ENCODE measurements around the gene FGF1.

Gene FGF1

DNA sequence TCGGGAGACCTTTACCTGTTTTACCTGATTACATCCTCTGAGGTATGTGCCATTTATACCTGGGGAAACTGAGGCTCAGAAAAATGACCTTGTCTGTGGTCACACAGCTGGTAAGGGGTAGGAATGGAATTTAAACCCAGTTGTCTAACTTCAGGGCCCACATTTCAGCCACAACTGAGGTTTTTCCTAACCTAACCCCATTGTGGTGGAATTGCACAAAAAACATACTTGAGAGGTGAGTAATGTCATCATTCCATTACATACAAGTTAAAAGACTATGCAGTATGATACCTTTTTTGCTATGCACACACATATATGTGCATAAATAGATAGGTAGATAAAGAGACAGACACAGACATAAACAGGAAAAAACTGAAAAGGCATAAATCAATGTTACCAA, 14.1 kb downstream of the FGF1 start:
- peak overlapping the region; percentile 32 for H3K9ac ChIP-seq (ENCODE audit: low read length)
- H3K36me3 ChIP-seq (ENCODE audit: control insufficient read depth in 1 of 2, insufficient read depth in 2 of 2, low read depth in 1 of 2, low read length in 2 of 2) = no peaks in the 10 kb centered on the region
- no peak overlapping the region for H2BK15ac ChIP-seq (ENCODE audit: low read depth, poor library complexity, severe bottlenecking)
- H2AK5ac ChIP-seq (ENCODE audit: low read length, severe bottlenecking) = peak overlapping the region; percentile 77
- peaks cover 14% of the 10 kb centered on the region for H3K4me1 ChIP-seq (ENCODE audit: control insufficient read depth, insufficient read depth, low read depth, low read length)
- 80% methylated on average over 1 of the region's 1 CpG for WGBS
- H3K27me3 ChIP-seq (ENCODE audit: control insufficient read depth in 1 of 2, insufficient read depth in 1 of 2, low read length in 2 of 2) = no peaks in the 10 kb centered on the region
- H3K14ac ChIP-seq (ENCODE audit: low read length in 2 of 2) = no peak overlapping the region
- H3K79me1 ChIP-seq (replicated peaks; ENCODE audit: low read length, poor library complexity, severe bottlenecking) = no peaks in the 10 kb centered on the region
- H3K4me3 ChIP-seq (ENCODE audit: insufficient read depth in 1 of 2, low read depth in 1 of 2, low read length in 2 of 2) = peak overlapping the region in 1 of 2 experiments; percentile 16
- H2BK120ac ChIP-seq (ENCODE audit: low read depth, low read length) = no peak overlapping the region
- no peak overlapping the region for H2BK12ac ChIP-seq (ENCODE audit: low read length in 2 of 2)
- H3K18ac ChIP-seq (ENCODE audit: low read depth in 1 of 2, low read length in 2 of 2) = no peak overlapping the region
- peak overlapping the region; percentile 37 for H2BK5ac ChIP-seq (ENCODE audit: low read depth, low read length, poor library complexity, severe bottlenecking)
- no peak overlapping the region for H3K4ac ChIP-seq (ENCODE audit: low read depth in 1 of 2, low read length in 2 of 2)
- no peak overlapping the region for H3K4me2 ChIP-seq (ENCODE audit: low read length, poor library complexity, severe bottlenecking)
- peak overlapping the region; percentile 77 for H3K27ac ChIP-seq (ENCODE audit: low read length, poor library complexity, severe bottlenecking)
- no peak overlapping the region for H4K91ac ChIP-seq (ENCODE audit: low read length)
- H3K9me3 ChIP-seq (ENCODE audit: control insufficient read depth, low read length) = no peaks in the 10 kb centered on the region
- no peak overlapping the region for H4K8ac ChIP-seq (ENCODE audit: low read length)
- DNase-seq = peak; percentile 67
- H3K23ac ChIP-seq (ENCODE audit: low read length in 2 of 2) = no peak overlapping the region
- no peak overlapping the region for H2AFZ ChIP-seq (ENCODE audit: low read depth, low read length)

DNA sequence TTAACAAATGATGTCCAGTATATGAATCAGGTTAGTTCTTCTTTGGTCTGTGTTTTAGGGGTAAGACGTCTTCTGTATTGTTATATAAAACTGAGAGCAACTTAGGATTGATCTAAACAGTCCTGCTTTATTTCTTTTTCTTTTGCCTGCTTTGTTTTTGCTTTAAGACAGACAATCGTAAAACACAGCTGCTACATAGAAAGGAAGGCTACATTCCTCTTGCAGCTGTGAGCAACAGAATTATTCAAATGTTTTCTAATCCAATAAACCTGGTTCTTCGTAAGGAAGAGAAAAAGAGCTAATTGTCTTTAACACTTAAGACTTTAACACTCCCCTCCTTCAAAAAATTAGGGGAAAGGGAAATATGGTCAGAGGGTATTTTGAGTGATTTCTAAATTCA, 14.6 kb downstream of the FGF1 start:
- no peaks in the 10 kb centered on the region for H3K36me3 ChIP-seq (ENCODE audit: control insufficient read depth in 1 of 2, insufficient read depth in 2 of 2, low read depth in 1 of 2, low read length in 2 of 2)
- DNase-seq = no peak
- no peak overlapping the region for H3K4me2 ChIP-seq (ENCODE audit: low read length, poor library complexity, severe bottlenecking)
- H3K79me1 ChIP-seq (replicated peaks; ENCODE audit: low read length, poor library complexity, severe bottlenecking) = no peaks in the 10 kb centered on the region
- H2AK5ac ChIP-seq (ENCODE audit: low read length, severe bottlenecking) = no peak overlapping the region
- peak overlapping the region; percentile 77 for H3K27ac ChIP-seq (ENCODE audit: low read length, poor library complexity, severe bottlenecking)
- H4K8ac ChIP-seq (ENCODE audit: low read length) = no peak overlapping the region
- no peaks in the 10 kb centered on the region for H3K27me3 ChIP-seq (ENCODE audit: control insufficient read depth in 1 of 2, insufficient read depth in 1 of 2, low read length in 2 of 2)
- peak overlapping the region in 1 of 2 experiments; percentile 16 for H3K4me3 ChIP-seq (ENCODE audit: insufficient read depth in 1 of 2, low read depth in 1 of 2, low read length in 2 of 2)
- no peak overlapping the region for H2BK15ac ChIP-seq (ENCODE audit: low read depth, poor library complexity, severe bottlenecking)
- H2BK120ac ChIP-seq (ENCODE audit: low read depth, low read length) = no peak overlapping the region
- H3K23ac ChIP-seq (ENCODE audit: low read length in 2 of 2) = no peak overlapping the region
- no peak overlapping the region for H2AFZ ChIP-seq (ENCODE audit: low read depth, low read length)
- no peak overlapping the region for H3K4ac ChIP-seq (ENCODE audit: low read depth in 1 of 2, low read length in 2 of 2)
- H3K4me1 ChIP-seq (ENCODE audit: control insufficient read depth, insufficient read depth, low read depth, low read length) = peaks cover 14% of the 10 kb centered on the region
- peak overlapping the region; percentile 32 for H3K9ac ChIP-seq (ENCODE audit: low read length)
- no peaks in the 10 kb centered on the region for H3K9me3 ChIP-seq (ENCODE audit: control insufficient read depth, low read length)
- no peak overlapping the region for H2BK5ac ChIP-seq (ENCODE audit: low read depth, low read length, poor library complexity, severe bottlenecking)
- no peak overlapping the region for H2BK12ac ChIP-seq (ENCODE audit: low read length in 2 of 2)
- H3K14ac ChIP-seq (ENCODE audit: low read length in 2 of 2) = no peak overlapping the region
- 33% methylated on average over 2 of the region's 3 CpGs for WGBS
- no peak overlapping the region for H3K18ac ChIP-seq (ENCODE audit: low read depth in 1 of 2, low read length in 2 of 2)
- no peak overlapping the region for H4K91ac ChIP-seq (ENCODE audit: low read length)

DNA sequence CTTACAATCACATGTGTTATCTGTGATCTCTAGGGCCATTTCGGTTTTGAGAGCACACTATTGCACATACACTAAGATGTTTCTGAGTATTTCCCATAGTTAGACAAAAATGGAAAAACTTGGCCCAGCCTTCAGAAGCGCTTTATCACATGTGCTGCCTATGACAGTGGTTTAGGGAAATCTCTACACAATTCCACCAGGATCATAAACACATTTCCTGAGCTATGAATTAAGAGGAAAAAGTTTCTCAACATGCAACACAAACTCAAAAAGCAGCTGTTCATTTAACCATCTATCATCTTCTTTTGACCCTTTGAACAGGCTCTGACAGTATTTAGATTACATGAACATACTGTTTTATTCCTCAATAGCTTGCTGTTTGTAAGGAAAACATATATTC, 15.1 kb downstream of the FGF1 start:
- Histone ChIP-seq H3K27me3 (ENCODE audit: control insufficient read depth in 1 of 2, insufficient read depth in 1 of 2, low read length in 2 of 2) (no peaks in the 10 kb centered on the region), H2AK5ac (ENCODE audit: low read length, severe bottlenecking) (no peak overlapping the region), H2BK120ac (ENCODE audit: low read depth, low read length) (no peak overlapping the region), H2BK5ac (ENCODE audit: low read depth, low read length, poor library complexity, severe bottlenecking) (no peak overlapping the region), H3K23ac (ENCODE audit: low read length in 2 of 2) (no peak overlapping the region), H3K9ac (ENCODE audit: low read length) (peak overlapping the region; percentile 32), H3K4me2 (ENCODE audit: low read length, poor library complexity, severe bottlenecking) (no peak overlapping the region), H3K18ac (ENCODE audit: low read depth in 1 of 2, low read length in 2 of 2) (no peak overlapping the region), H3K4ac (ENCODE audit: low read depth in 1 of 2, low read length in 2 of 2) (no peak overlapping the region), H3K79me1 (replicated peaks; ENCODE audit: low read length, poor library complexity, severe bottlenecking) (no peaks in the 10 kb centered on the region), H2AFZ (ENCODE audit: low read depth, low read length) (no peak overlapping the region), H2BK12ac (ENCODE audit: low read length in 2 of 2) (no peak overlapping the region), H3K36me3 (ENCODE audit: control insufficient read depth in 1 of 2, insufficient read depth in 2 of 2, low read depth in 1 of 2, low read length in 2 of 2) (no peaks in the 10 kb centered on the region), H3K4me3 (ENCODE audit: insufficient read depth in 1 of 2, low read depth in 1 of 2, low read length in 2 of 2) (no peak overlapping the region), H3K4me1 (ENCODE audit: control insufficient read depth, insufficient read depth, low read depth, low read length) (peaks cover 14% of the 10 kb centered on the region), H3K9me3 (ENCODE audit: control insufficient read depth, low read length) (no peaks in the 10 kb centered on the region), H4K91ac (ENCODE audit: low read length) (no peak overlapping the region), H3K14ac (ENCODE audit: low read length in 2 of 2) (no peak overlapping the region), H4K8ac (ENCODE audit: low read length) (no peak overlapping the region), H3K27ac (ENCODE audit: low read length, poor library complexity, severe bottlenecking) (no peak overlapping the region), H2BK15ac (ENCODE audit: low read depth, poor library complexity, severe bottlenecking) (no peak overlapping the region)
- DNase-seq = peak; percentile 16
- 96% methylated on average over 2 of the region's 2 CpGs for WGBS

DNA sequence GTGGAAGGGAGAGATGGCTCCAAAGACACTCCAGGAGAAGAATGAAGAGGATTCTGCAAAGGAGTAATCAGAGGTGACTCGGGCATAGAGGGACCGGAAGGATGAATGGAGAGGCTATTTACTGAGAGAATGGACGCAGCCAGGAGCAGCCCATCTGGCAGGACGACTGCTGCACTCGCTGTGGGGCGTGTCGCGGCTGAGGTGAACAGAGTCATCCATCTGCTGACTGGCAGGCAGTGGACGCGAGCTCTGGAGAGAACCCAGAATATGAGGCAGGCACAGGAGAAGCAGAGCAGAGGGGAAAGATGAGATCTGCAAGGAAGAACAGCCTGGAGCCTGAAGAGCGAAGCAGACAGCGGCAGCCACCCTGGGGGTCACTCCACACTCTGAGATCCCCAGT, 16.4 kb downstream of the FGF1 start:
- Histone ChIP-seq H2AFZ (ENCODE audit: low read depth, low read length) (no peak overlapping the region), H3K9ac (ENCODE audit: low read length) (no peak overlapping the region), H2BK5ac (ENCODE audit: low read depth, low read length, poor library complexity, severe bottlenecking) (no peak overlapping the region), H4K8ac (ENCODE audit: low read length) (no peak overlapping the region), H3K27me3 (ENCODE audit: control insufficient read depth in 1 of 2, insufficient read depth in 1 of 2, low read length in 2 of 2) (no peaks in the 10 kb centered on the region), H2BK12ac (ENCODE audit: low read length in 2 of 2) (no peak overlapping the region), H3K4me1 (ENCODE audit: control insufficient read depth, insufficient read depth, low read depth, low read length) (peaks cover 10% of the 10 kb centered on the region), H3K23ac (ENCODE audit: low read length in 2 of 2) (no peak overlapping the region), H3K4ac (ENCODE audit: low read depth in 1 of 2, low read length in 2 of 2) (no peak overlapping the region), H3K27ac (ENCODE audit: low read length, poor library complexity, severe bottlenecking) (no peak overlapping the region), H3K14ac (ENCODE audit: low read length in 2 of 2) (no peak overlapping the region), H2AK5ac (ENCODE audit: low read length, severe bottlenecking) (no peak overlapping the region), H2BK120ac (ENCODE audit: low read depth, low read length) (no peak overlapping the region), H2BK15ac (ENCODE audit: low read depth, poor library complexity, severe bottlenecking) (no peak overlapping the region), H4K91ac (ENCODE audit: low read length) (no peak overlapping the region), H3K9me3 (ENCODE audit: control insufficient read depth, low read length) (no peaks in the 10 kb centered on the region), H3K4me3 (ENCODE audit: insufficient read depth in 1 of 2, low read depth in 1 of 2, low read length in 2 of 2) (no peak overlapping the region), H3K36me3 (ENCODE audit: control insufficient read depth in 1 of 2, insufficient read depth in 2 of 2, low read depth in 1 of 2, low read length in 2 of 2) (no peaks in the 10 kb centered on the region), H3K79me1 (replicated peaks; ENCODE audit: low read length, poor library complexity, severe bottlenecking) (no peaks in the 10 kb centered on the region), H3K4me2 (ENCODE audit: low read length, poor library complexity, severe bottlenecking) (no peak overlapping the region), H3K18ac (ENCODE audit: low read depth in 1 of 2, low read length in 2 of 2) (no peak overlapping the region)
- 87% methylated on average over 12 of the region's 12 CpGs for WGBS
- DNase-seq = no peak
